LNCaP clone FGC (cell line): ENCODE results near the gene DRAM2.

Source experiments
- DNase-seq: peaks from one replicate; pipeline ENCODE4 v3.0.0-alpha.2; 2011; ENCODE audit warnings: low read depth
- H3K4me3 ChIP-seq: 2 replicates; pipeline ENCODE4 v1.5.1; 2011; ENCODE audit warnings: mild to moderate bottlenecking, low read depth, low read length, control low read depth
- CTCF ChIP-seq: IDR thresholded peaks from 2 replicates; pipeline ENCODE4 v1.5.1; 2012; ENCODE audit warnings: mild to moderate bottlenecking; ENCODE audit not compliant: control insufficient read depth, insufficient read depth; ENCODE audit errors: extremely low read depth

The DRAM2 gene

GRCh38 chr1:111139956-111140679 is at the start of gene DRAM2, which contains the start of gene CEPT1:
Gene DRAM2 (minus strand): TSS chr1:111140093. CDS start chr1:111131554, 8,539 bp downstream.
Gene CEPT1 (plus strand): TSS chr1:111140223. CDS start chr1:111147715, 7,492 bp downstream.
- DNase-seq, result peak; percentile 87
- TF ChIP-seq CTCF, result no peak
- peak within 1 kb of the TSS; percentile 91 for H3K4me3 ChIP-seq

- no peak for DNase-seq
- no peak for TF ChIP-seq CTCF
- H3K4me3 ChIP-seq, result no peak overlapping the region
These were observed 44.8 kb upstream of the DRAM2 start for GRCh38 chr1:111184663-111185062.

GRCh38 chr1:111183308-111184069 is 43.6 kb upstream of the DRAM2 start:
- TF ChIP-seq CTCF, result no peak
- no peak overlapping the region for H3K4me3 ChIP-seq

GRCh38 chr1:111182052-111182451 is 42.2 kb upstream of the DRAM2 start:
- TF ChIP-seq CTCF, result no peak
- no peak overlapping the region for H3K4me3 ChIP-seq
- DNase-seq, result no peak

More at GRCh38 chr1:111183308-111184069, 43.6 kb upstream of the DRAM2 start:
- no peak for DNase-seq

GRCh38 chr1:111179968-111180533 is 40.2 kb upstream of the DRAM2 start:
- no peak for TF ChIP-seq CTCF
- no peak for DNase-seq
- H3K4me3 ChIP-seq, result no peak overlapping the region

- H3K4me3 ChIP-seq, result no peak overlapping the region
- no peak for DNase-seq
- no peak for TF ChIP-seq CTCF
These were observed 36.8 kb upstream of the DRAM2 start for GRCh38 chr1:111176678-111177077.
